ENCODE results near the gene HMBS.
"Not testable (repeated sequence)": the region's sequence is repeated elsewhere in the genome, so short reads cannot be mapped to it uniquely, and the experiment has no call there.

HMBS gene

GRCh38 chr11:119103161-119103664, 18.5 kb downstream of the HMBS start:
- ATAC-seq, result not testable (repeated sequence)

GRCh38 chr11:119103793-119104192, 19.1 kb downstream of the HMBS start:
- no peak for ATAC-seq

- ATAC-seq, result peak; percentile 93 to 94
Observed at GRCh38 chr11:119106564-119107537, 22.2 kb downstream of the HMBS start, which contains the start of gene C2CD2L. TSS of gene C2CD2L (plus strand) at chr11:119107344. CDS start at chr11:119107742, 398 bp downstream.

GRCh38 chr11:119107538-119108145, 23.0 kb downstream of the HMBS start:
- ATAC-seq, result peak; percentile 12 to 14

GRCh38 chr11:119108146-119108856, 23.6 kb downstream of the HMBS start:
- ATAC-seq, result no peak

GRCh38 chr11:119108857-119109221, 24.2 kb downstream of the HMBS start:
- no peak for ATAC-seq

- no peak for ATAC-seq
Observed at GRCh38 chr11:119109843-119110242, 25.2 kb downstream of the HMBS start.

GRCh38 chr11:119110439-119110838, 25.8 kb downstream of the HMBS start:
- no peak for ATAC-seq

GRCh38 chr11:119111361-119111925, 26.8 kb downstream of the HMBS start:
- ATAC-seq, result no peak

GRCh38 chr11:119112314-119113020, 27.8 kb downstream of the HMBS start:
- no peak for ATAC-seq

- ATAC-seq, result no peak
Observed at GRCh38 chr11:119113716-119114115, 29.0 kb downstream of the HMBS start.

- ATAC-seq, result no peak
Observed at GRCh38 chr11:119114351-119114750, 29.7 kb downstream of the HMBS start.

- ATAC-seq, result no peak
Observed at GRCh38 chr11:119115484-119116234, 31.0 kb downstream of the HMBS start.

GRCh38 chr11:119116235-119116594, 31.5 kb downstream of the HMBS start:
- ATAC-seq, result no peak

GRCh38 chr11:119116601-119117000, 31.9 kb downstream of the HMBS start:
- ATAC-seq, result no peak

- no peak for ATAC-seq
Observed at GRCh38 chr11:119117004-119117706, 32.5 kb downstream of the HMBS start.

GRCh38 chr11:119118227-119118626, 33.5 kb downstream of the HMBS start:
- no peak for ATAC-seq

- ATAC-seq, result no peak
Observed at GRCh38 chr11:119118946-119119345, 34.3 kb downstream of the HMBS start.

- ATAC-seq, result no peak
Observed at GRCh38 chr11:119120639-119121007, 35.9 kb downstream of the HMBS start.

- ATAC-seq, result peak; percentile 96 to 97
Observed at GRCh38 chr11:119121008-119121810, 36.5 kb downstream of the HMBS start, which contains the start of gene HINFP. TSS of gene HINFP (plus strand) at chr11:119121580. CDS start at chr11:119126945, 5,365 bp downstream.

All from activated CD4-positive, CD25-positive, alpha-beta regulatory T cell treated with anti-CD3 and anti-CD28 coated beads, Interleukin-2, amount 50 U/mL, for 24 hours (primary cell).